Activated CD8-positive, alpha-beta memory T cell treated with anti-CD3 and anti-CD28 coated beads, Interleukin-2, amount 10 ng/mL, durations not matched to agents 7 days and 5 days (primary cell): ENCODE data around the gene AMOTL2. TPM values are rescaled to one million over a fixed set of nuclear protein-coding genes. Genes with fewer than 3 reads are reported as not detected.

Source experiments
- microRNA-seq: library from miRNA; unstranded; fragments of <30 nt; microRNA quantifications from one replicate; pipeline ENCODE4 v1.2.0, GENCODE V29; 2022
- total RNA-seq, 2 experiments: library from RNA; stranded (reverse); gene quantifications; one replicate each; pipeline ENCODE4 v1.2.3, GENCODE V29; 2021

Gene AMOTL2
- total RNA-seq, 2 experiments from 2014 or later = not detected

Small RNA genes lying within 50 kb of the gene (microRNA-seq; reads per million reads assigned to microRNA genes)
- gene MIR6827 = not detected

Other genes starting within 250 kb of the AMOTL2 start
- 1 to 10 TPM; 7.7 to 8.6 TPM for gene RYK, start 123.6 kb downstream of the AMOTL2 start, total RNA-seq
- gene ANAPC13, start 111.5 kb upstream of the AMOTL2 start, total RNA-seq = 10 to 100 TPM; 10.8 to 15.1 TPM
- gene CEP63, start 111.6 kb upstream of the AMOTL2 start, total RNA-seq = 10 to 100 TPM; 17.8 to 25.8 TPM